ENCODE data around the gene TCP11L1.

DNA sequence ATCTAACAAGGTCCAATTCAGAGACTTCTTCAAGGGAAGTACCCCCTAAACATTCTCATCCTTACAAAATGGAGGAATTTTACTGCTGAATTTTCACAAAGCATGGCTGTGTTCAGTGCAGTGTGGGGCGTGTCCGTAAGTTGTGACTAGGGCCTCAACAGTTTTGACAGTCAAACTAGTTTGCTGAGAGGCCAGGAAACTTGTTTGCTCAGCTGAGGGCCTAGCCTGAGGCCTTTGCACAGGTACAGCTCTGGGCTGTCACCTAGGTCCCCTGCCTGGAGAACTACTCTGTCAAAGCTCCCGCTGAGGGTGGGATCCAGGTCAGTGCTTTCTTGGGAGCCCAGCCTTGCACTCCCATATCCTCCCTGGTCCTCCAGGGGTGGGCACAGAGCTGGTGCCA lies 27.9 kb downstream of the TCP11L1 start:
- TF ChIP-seq EZH2 (IDR thresholded peaks at IDR 0.05; ENCODE audit: insufficient read depth, poor library complexity, severe bottlenecking) (no peak), EZH2phosphoT487 (IDR thresholded peaks at IDR 0.05; ENCODE audit: insufficient read depth, low read depth) (no peak)
